Ishikawa (cell line): ENCODE data around the gene STK32A.

ENCODE experiments used
- EP300 ChIP-seq: IDR thresholded peaks from 2 replicates; pipeline ENCODE4 v1.6.1; 2012; ENCODE audit warnings: borderline replicate concordance
- MAX ChIP-seq: IDR thresholded peaks from 2 replicates; pipeline ENCODE4 v1.6.1; 2012
- RAD21 ChIP-seq: IDR thresholded peaks from 2 replicates; pipeline ENCODE4 v1.6.1; 2012; ENCODE audit warnings: low read depth
- REST ChIP-seq: IDR thresholded peaks from 2 replicates; pipeline ENCODE4 v1.6.1; 2012; ENCODE audit warnings: low read depth, mild to moderate bottlenecking
- TAF1 ChIP-seq: IDR thresholded peaks from 2 replicates; pipeline ENCODE4 v1.6.1; 2012; ENCODE audit warnings: low read depth, mild to moderate bottlenecking
- ZBTB7A ChIP-seq: IDR thresholded peaks from 2 replicates; pipeline ENCODE4 v1.6.1; 2012; ENCODE audit warnings: low read depth

GRCh38 chr5:147431586-147431985 lies 196.8 kb downstream of the STK32A start:
- TF ChIP-seq EP300 (no peak), TAF1 (no peak), RAD21 (no peak), MAX (no peak), ZBTB7A (no peak), REST (no peak)
